Measurements from ENCODE around the gene CITED2. TPM values are rescaled to one million over a fixed set of nuclear protein-coding genes. Genes with fewer than 3 reads are reported as not detected.

Gene CITED2
- total RNA-seq, 1 donor from 2014 or later, result 72.4 TPM

DNA sequence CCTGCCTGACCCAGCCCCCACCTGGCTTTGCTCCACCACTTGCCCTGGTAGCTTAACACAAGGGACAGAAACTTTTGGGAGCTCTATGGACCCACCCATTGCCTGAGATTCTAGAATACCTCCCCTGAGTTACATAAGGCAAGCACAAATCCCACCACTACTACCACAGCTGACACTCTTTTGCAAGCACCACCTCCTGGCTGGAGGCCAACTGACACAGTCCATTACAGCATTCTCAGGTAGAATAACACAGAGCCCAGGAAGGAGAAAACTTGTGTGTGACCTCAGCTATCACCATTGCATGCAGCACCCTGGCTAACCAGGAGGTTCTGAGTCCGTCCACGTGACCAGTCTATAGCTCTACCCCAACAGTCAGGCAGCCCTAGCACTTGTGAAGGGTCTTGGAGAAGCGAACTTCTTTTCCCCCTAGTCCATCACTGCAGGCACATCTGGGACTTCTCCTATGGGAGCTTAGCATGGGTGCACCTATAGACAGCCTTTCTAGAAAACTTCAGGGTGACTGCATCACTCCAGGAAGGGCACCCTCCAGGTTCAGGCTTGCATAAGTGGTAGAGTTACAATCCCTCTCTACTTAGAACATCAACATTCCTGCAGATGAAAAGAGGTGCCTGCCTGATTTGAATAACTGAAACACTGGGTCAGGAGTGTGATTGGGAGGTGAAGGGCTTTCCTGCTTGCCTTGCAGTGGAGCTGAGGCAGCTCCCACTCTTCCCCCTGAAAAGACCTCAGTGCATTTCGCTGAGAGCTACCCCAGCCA, 30.1 kb downstream of the CITED2 start:
- TF ChIP-seq, protein P1, sequence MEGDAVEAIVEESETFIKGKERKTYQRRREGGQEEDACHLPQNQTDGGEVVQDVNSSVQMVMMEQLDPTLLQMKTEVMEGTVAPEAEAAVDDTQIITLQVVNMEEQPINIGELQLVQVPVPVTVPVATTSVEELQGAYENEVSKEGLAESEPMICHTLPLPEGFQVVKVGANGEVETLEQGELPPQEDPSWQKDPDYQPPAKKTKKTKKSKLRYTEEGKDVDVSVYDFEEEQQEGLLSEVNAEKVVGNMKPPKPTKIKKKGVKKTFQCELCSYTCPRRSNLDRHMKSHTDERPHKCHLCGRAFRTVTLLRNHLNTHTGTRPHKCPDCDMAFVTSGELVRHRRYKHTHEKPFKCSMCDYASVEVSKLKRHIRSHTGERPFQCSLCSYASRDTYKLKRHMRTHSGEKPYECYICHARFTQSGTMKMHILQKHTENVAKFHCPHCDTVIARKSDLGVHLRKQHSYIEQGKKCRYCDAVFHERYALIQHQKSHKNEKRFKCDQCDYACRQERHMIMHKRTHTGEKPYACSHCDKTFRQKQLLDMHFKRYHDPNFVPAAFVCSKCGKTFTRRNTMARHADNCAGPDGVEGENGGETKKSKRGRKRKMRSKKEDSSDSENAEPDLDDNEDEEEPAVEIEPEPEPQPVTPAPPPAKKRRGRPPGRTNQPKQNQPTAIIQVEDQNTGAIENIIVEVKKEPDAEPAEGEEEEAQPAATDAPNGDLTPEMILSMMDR (IDR thresholded peaks at IDR 0.05; ENCODE audit: unreplicated experiment), result no peak

DNA sequence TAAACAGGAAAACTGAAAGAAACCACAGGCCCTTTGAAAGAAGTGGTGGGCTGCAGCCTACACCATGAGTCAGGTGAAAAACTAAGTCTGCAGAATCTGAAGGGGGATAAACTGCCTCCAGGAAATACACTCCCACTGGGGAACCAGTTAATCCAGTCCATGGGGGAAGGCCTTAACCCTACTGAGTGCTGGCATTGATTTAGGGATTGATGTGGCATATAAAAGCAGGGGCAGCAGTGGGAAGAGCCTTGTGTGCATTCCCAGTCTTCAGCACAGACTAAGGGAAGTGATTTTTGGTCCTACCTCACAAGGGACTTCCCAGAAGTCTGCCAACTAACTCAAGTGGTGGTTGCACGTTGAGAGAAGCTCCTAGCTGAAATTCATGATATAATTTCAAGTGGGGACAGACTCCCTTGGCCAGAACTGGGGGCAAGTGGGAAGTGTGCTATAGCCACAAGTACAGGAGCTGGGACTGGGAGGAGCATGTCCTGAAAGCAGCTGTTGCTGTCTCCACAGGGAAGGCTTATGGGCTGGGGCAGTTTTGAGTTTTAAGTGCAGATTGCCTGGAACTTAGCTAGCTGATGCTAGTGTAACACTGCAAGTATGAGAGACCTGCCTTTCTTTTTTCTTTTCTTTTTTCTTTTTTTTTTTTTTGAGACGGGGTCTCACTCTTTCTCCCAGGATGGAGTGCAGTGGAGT, 31.2 kb downstream of the CITED2 start:
- Mint-ChIP-seq H3K27me3 (ENCODE audit: unreplicated experiment) (no peaks in the 10 kb centered on the region), H3K4me1 (ENCODE audit: unreplicated experiment) (no peaks in the 10 kb centered on the region), H3K27ac (ENCODE audit: unreplicated experiment) (no peak overlapping the region), H3K36me3 (ENCODE audit: low read depth, unreplicated experiment) (no peaks in the 10 kb centered on the region), H3K4me3 (ENCODE audit: unreplicated experiment) (no peak overlapping the region), H3K9me3 (ENCODE audit: unreplicated experiment) (no peaks in the 10 kb centered on the region)
- TF ChIP-seq, protein P1 (IDR thresholded peaks at IDR 0.05; ENCODE audit: unreplicated experiment), result no peak
- no peak for DNase-seq (ENCODE audit: low spot score)

More for the DNA sequence above, 30.1 kb downstream of the CITED2 start:
- Mint-ChIP-seq H3K36me3 (ENCODE audit: low read depth, unreplicated experiment) (no peaks in the 10 kb centered on the region), H3K9me3 (ENCODE audit: unreplicated experiment) (no peaks in the 10 kb centered on the region), H3K27ac (ENCODE audit: unreplicated experiment) (no peak overlapping the region), H3K4me3 (ENCODE audit: unreplicated experiment) (no peak overlapping the region), H3K4me1 (ENCODE audit: unreplicated experiment) (no peaks in the 10 kb centered on the region), H3K27me3 (ENCODE audit: unreplicated experiment) (no peaks in the 10 kb centered on the region)
- DNase-seq (ENCODE audit: low spot score), result no peak

DNA sequence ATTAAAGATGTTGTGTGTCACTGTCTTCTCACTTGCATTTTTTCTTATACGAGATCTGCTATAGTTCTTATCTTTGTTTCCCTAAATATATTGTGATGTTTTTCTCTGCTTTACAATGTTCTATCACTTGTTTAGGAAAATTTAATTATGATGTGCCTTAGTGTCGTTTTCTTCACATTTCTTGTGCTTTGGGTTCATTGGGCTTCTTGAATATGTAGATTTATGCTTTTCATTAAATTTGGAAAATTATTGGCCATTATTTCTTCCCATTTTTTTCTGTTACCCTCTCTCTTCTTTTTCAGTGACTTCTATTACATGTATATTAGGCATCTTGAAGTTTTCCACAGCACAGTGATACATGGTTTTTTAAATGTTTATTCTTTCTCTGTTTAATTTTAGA, 33.4 kb downstream of the CITED2 start:
- Mint-ChIP-seq H3K9me3 (ENCODE audit: unreplicated experiment) (no peaks in the 10 kb centered on the region), H3K27me3 (ENCODE audit: unreplicated experiment) (peaks cover 2% of the 10 kb centered on the region), H3K27ac (ENCODE audit: unreplicated experiment) (no peak overlapping the region), H3K36me3 (ENCODE audit: low read depth, unreplicated experiment) (no peaks in the 10 kb centered on the region), H3K4me1 (ENCODE audit: unreplicated experiment) (no peaks in the 10 kb centered on the region), H3K4me3 (ENCODE audit: unreplicated experiment) (no peak overlapping the region)
- no peak for DNase-seq (ENCODE audit: low spot score)
- TF ChIP-seq, protein P1 (IDR thresholded peaks at IDR 0.05; ENCODE audit: unreplicated experiment), result no peak

DNA sequence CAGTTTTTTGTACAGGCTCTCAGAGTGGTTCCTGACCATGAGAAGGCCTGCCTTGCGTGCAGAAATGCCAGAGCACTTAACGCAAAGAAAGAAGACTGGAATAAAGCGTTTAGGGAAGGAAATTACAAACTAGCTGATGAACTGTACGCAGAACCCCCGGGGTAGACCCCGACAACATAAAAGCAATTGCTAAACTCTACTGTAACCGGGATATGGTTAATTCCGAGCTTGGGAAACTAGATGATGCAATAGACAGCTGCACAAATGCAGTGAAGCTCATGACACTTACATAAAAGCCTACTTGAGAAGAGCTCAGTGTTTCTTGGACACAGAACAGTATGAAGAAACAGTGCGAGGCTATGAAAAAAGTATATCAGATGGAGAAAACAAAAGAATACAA, 35.7 kb downstream of the CITED2 start:
- TF ChIP-seq, protein P1 (IDR thresholded peaks at IDR 0.05; ENCODE audit: unreplicated experiment), result no peak
- Mint-ChIP-seq H3K4me3 (ENCODE audit: unreplicated experiment) (no peak overlapping the region), H3K4me1 (ENCODE audit: unreplicated experiment) (peaks cover 3% of the 10 kb centered on the region), H3K36me3 (ENCODE audit: low read depth, unreplicated experiment) (no peaks in the 10 kb centered on the region), H3K27ac (ENCODE audit: unreplicated experiment) (no peak overlapping the region), H3K9me3 (ENCODE audit: unreplicated experiment) (no peaks in the 10 kb centered on the region), H3K27me3 (ENCODE audit: unreplicated experiment) (peaks cover 2% of the 10 kb centered on the region)
- DNase-seq (ENCODE audit: low spot score), result no peak

DNA sequence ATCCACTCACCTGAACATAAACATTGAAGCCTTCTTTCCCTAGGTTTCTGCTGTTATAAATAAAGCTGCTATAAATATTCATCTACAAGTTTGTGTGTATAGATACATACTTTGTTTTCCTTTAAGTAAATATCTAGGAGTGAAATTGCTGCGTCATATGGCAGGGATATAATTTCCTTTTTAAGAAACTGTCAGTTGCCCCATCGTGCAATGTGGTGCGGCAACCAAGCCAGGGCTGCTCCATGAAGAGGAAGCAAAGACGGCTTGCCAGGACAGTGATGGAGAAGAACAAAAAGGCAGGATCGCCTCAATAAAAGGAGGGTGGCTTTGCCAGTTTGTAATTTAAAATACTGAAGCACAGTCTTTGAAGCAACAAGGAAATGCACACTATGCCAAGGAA, 36.6 kb downstream of the CITED2 start:
- Mint-ChIP-seq H3K4me1 (ENCODE audit: unreplicated experiment) (peaks cover 3% of the 10 kb centered on the region), H3K27ac (ENCODE audit: unreplicated experiment) (no peak overlapping the region), H3K9me3 (ENCODE audit: unreplicated experiment) (no peaks in the 10 kb centered on the region), H3K4me3 (ENCODE audit: unreplicated experiment) (no peak overlapping the region), H3K36me3 (ENCODE audit: low read depth, unreplicated experiment) (no peaks in the 10 kb centered on the region), H3K27me3 (ENCODE audit: unreplicated experiment) (peaks cover 2% of the 10 kb centered on the region)
- TF ChIP-seq, protein P1 (IDR thresholded peaks at IDR 0.05; ENCODE audit: unreplicated experiment), result no peak
- DNase-seq (ENCODE audit: low spot score), result no peak
